Measurements from ENCODE around the gene CDCA4. TPM values are rescaled to one million over a fixed set of nuclear protein-coding genes. Genes with fewer than 3 reads are reported as not detected.

Gene CDCA4
- total and polyA plus RNA-seq, 4 experiments from 2014 or later = 17.1 to 20.9 (median 18.9) TPM

DNA sequence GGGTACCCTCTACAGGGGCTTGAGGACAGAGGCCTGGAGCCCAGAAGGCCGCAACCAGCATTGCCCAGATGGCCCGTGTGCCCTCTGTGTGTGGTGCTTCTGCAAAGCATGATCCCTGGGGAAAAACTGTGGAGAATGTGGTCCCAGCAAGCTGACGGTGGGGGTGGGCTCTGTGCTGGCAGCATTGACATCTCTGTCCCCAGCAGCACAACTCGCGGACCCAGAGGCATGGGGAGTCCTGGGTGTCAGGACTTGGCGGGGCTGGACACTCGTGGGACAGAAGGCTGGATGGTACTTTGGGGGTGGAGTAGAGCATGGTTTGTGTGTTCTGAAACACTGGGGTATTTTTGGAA is 31.0 kb downstream of the CDCA4 start:
- Mint-ChIP-seq H3K4me1 (peaks cover 0 to 9% (median 2%) of the 10 kb centered on the region in 4 donors), H3K4me3 (no peak overlapping the region), H3K27me3 (peaks cover 2 to 3% of the 10 kb centered on the region in 2 donors), H3K27ac (peak overlapping the region in 1 of 7 donors; percentile 44), H3K36me3 (no peaks in the 10 kb centered on the region), H3K9me3 (peaks cover 0 to 1% (median 0%) of the 10 kb centered on the region in 8 donors)
- CTCF ChIA-PET (ENCODE audit: partially characterized antibody) = no interaction called here
- no peak overlapping the region for H3K27ac ChIP-seq (ENCODE audit: low read depth, low read length)
- H3K36me3 ChIP-seq (ENCODE audit: insufficient read depth, low read length) = no peaks in the 10 kb centered on the region
- H3K4me3 ChIP-seq (ENCODE audit: low read length in 2 of 2) = no peak overlapping the region
- DNase-seq = no peak
- intact Hi-C loops (cut with micrococcal nuclease) = no loop called here
- no peaks in the 10 kb centered on the region for H3K27me3 ChIP-seq (ENCODE audit: insufficient read depth, low read length)
- H3K4me1 ChIP-seq (ENCODE audit: insufficient read depth, low read length) = peaks cover 8% of the 10 kb centered on the region
- no peaks in the 10 kb centered on the region for H3K9me3 ChIP-seq (ENCODE audit: control insufficient read depth in 1 of 2, low read length in 2 of 2)
- POLR2A ChIA-PET (ENCODE audit: partially characterized antibody) = no interaction called here

DNA sequence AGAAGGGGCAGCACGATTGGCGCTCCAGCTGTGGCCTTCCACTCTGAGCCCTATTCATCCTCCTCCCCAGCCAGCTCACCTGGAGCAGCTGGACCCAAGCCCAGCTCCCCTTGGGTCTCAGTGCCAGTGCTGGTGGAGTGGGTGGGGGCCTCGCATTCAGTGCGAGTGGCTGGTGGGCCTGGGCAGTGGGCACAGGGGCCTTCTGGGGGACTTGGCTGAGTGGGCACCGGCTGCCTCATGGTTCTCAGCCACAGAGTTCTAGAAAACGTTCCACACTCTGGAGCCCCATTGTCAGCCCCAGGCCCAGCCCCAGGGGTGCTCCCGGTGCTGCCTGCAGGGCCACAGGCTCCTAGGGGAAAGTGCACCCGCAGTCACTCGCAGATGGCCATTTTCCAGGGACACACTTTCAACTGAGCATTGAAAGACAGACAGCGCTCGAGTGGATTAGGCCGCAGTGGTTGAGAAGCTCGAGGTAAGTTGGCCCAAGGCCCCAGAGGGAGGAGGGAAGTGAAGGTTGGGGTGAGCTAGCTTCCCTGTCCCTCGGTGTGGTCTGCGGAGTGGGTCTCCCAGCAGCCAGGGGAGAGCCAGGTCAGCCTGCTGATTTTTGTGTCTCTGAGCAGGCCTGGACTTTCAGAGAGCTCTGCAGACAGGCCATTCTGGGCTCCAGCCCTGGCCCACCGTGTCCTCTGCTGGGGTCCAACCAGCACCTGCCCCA is 31.5 kb downstream of the CDCA4 start:
- no peaks in the 10 kb centered on the region for H3K36me3 Mint-ChIP-seq
- Histone ChIP-seq H3K4me3 (ENCODE audit: low read length in 2 of 2) (no peak overlapping the region), H3K9me3 (ENCODE audit: control insufficient read depth in 1 of 2, low read length in 2 of 2) (no peaks in the 10 kb centered on the region), H3K4me1 (ENCODE audit: insufficient read depth, low read length) (peaks cover 8% of the 10 kb centered on the region), H3K27me3 (ENCODE audit: insufficient read depth, low read length) (no peaks in the 10 kb centered on the region), H3K36me3 (ENCODE audit: insufficient read depth, low read length) (no peaks in the 10 kb centered on the region), H3K27ac (ENCODE audit: low read depth, low read length) (no peak overlapping the region)
- H3K4me1 Mint-ChIP-seq = peaks cover 0 to 13% (median 2%) of the 10 kb centered on the region in 4 donors
- intact Hi-C loops (cut with micrococcal nuclease) = no loop called here
- H3K27ac Mint-ChIP-seq = peak overlapping the region in 1 of 7 donors; percentile 44
- H3K4me3 Mint-ChIP-seq = no peak overlapping the region
- DNase-seq = no peak
- peaks cover 2 to 3% of the 10 kb centered on the region in 2 donors for H3K27me3 Mint-ChIP-seq
- POLR2A ChIA-PET (ENCODE audit: partially characterized antibody) = interaction anchor here (0.9 kb wide), 1 partner anchor 31 kb away, joined by 3 read pairs; the partner anchor contains the start of gene CDCA4
- CTCF ChIA-PET (ENCODE audit: partially characterized antibody) = no interaction called here
- peaks cover 0 to 1% (median 0%) of the 10 kb centered on the region in 8 donors for H3K9me3 Mint-ChIP-seq

DNA sequence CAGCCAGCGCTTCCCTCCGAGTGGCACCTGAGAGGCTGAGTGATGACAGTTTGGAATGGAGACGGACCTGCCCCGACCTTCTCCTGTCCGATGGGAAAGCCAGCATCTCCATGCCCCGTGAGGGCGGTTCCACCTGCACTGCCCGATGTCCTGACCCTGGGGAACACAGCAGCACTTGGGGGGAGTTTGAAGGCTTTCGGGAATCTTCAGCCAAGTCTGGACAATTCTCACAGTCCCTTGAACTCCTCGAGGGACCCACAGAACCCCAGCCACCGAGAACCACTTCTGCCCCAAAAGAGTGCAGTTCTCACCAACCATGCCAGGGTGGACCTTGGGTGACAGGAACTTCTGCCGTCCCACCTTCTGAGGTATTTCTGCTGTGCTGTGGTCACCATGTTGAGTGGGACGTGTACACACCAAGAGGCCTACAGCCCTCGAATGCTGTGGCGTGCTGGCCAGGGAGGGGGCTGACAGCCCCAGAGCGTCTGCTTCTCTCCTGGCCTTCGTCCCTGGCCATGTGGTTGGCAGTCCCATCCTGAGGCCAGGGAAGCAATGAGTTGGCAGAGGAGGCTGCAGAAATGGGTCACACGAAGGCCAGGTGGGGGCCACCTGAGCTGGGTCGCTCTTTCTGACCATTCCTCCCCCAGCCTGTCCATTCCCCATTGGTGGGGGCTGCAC is 34.3 kb downstream of the CDCA4 start:
- no peaks in the 10 kb centered on the region for H3K27me3 ChIP-seq (ENCODE audit: insufficient read depth, low read length)
- peak overlapping the region; percentile 61 for H3K27ac ChIP-seq (ENCODE audit: low read depth, low read length)
- H3K4me3 ChIP-seq (ENCODE audit: low read length in 2 of 2) = peak overlapping the region in 1 of 2 donors; percentile 52
- H3K36me3 ChIP-seq (ENCODE audit: insufficient read depth, low read length) = no peaks in the 10 kb centered on the region
- H3K9me3 ChIP-seq (ENCODE audit: control insufficient read depth in 1 of 2, low read length in 2 of 2) = no peaks in the 10 kb centered on the region
- peak overlapping the region; percentile 31 to 82 (median 74) for H3K4me3 Mint-ChIP-seq
- peaks cover 0 to 1% (median 0%) of the 10 kb centered on the region in 8 donors for H3K9me3 Mint-ChIP-seq
- no peaks in the 10 kb centered on the region for H3K36me3 Mint-ChIP-seq
- peaks cover 2 to 3% of the 10 kb centered on the region in 2 donors for H3K27me3 Mint-ChIP-seq
- intact Hi-C loops (cut with micrococcal nuclease) = no loop called here
- H3K4me1 Mint-ChIP-seq = peaks cover 0 to 10% (median 3%) of the 10 kb centered on the region in 4 donors
- DNase-seq = peak in 1 of 5 donors; percentile 26
- CTCF ChIA-PET (ENCODE audit: partially characterized antibody) = no interaction called here
- H3K27ac Mint-ChIP-seq = peak overlapping the region; percentile 42 to 97 (median 84)
- POLR2A ChIA-PET (ENCODE audit: partially characterized antibody) = interaction anchor here (2.5 kb wide), 1 partner anchor 79 kb away, joined by 19 read pairs; the partner anchor contains the start of gene GPR132
- peaks cover 8% of the 10 kb centered on the region for H3K4me1 ChIP-seq (ENCODE audit: insufficient read depth, low read length)

DNA sequence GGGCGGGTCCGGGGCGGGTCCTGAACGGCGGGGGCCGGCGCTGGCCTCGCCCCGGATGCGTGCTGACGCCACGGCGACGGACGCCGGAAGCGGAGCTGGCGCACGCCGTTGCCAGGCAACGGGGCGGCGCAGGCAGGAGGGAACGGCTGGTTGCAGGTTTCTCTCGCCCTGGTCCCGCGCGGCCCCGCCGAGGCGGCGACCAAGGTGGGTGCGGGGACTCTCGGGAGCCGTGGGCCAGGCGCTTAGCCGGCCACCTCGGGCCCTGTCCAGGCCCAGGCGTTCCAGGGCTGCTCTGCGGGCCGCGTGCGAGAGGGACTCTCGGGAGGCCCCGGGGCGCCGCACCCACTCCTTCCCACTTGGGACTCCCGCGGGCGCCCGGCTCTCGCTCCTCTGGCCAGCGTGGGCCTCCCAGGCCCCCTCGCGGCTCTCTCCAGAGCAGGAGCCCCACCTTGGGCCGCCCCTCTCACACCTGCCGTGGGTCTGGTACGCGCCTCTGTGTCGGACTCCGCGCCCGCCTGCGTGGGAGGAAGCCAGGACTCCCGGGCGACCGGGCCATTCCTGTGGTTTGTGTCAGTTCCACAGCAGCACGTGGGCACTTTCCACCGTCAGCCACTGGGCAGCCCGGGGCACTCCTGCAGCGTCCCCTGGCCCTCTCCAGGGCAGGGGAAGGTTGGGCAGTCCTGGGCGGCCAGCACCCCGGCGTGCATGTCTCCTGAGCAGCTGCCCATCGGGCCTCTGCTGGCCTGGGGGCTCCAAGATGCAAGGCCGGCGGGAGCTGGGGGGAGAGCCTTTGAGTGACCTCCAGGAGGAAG is 35.0 kb downstream of the CDCA4 start, which contains the start of gene CLBA1:
Gene CLBA1 (plus strand): TSS at position 114 of the 812 bp plus-strand sequence. CDS start 644 bp downstream, at position 758.
- Histone ChIP-seq H3K27ac (ENCODE audit: low read depth, low read length) (peak within 1 kb of the TSS; percentile 61), H3K4me3 (ENCODE audit: low read length in 2 of 2) (peak within 1 kb of the TSS in 1 of 2 donors; percentile 52), H3K27me3 (ENCODE audit: insufficient read depth, low read length) (no peaks in the 10 kb centered on the region), H3K4me1 (ENCODE audit: insufficient read depth, low read length) (peaks cover 8% of the 10 kb centered on the region), H3K9me3 (ENCODE audit: control insufficient read depth in 1 of 2, low read length in 2 of 2) (no peaks in the 10 kb centered on the region), H3K36me3 (ENCODE audit: insufficient read depth, low read length) (no peaks in the 10 kb centered on the region)
- ChIA-PET POLR2A (ENCODE audit: partially characterized antibody) (interaction anchor here (0.7 to 3.0 kb wide), 9 partner anchors 9 to 102 kb away, joined by 3 to 32 read pairs (median 4); partner anchors contain the start of genes CDCA4 and GPR132), CTCF (ENCODE audit: partially characterized antibody) (interaction anchor here (2.7 to 2.9 kb wide), 2 partner anchors 34 to 59 kb away, joined by 13 to 27 read pairs; partner anchors contain the start of gene CDCA4)
- H3K4me1 Mint-ChIP-seq = peaks cover 0 to 10% (median 3%) of the 10 kb centered on the region in 4 donors
- DNase-seq = peak; percentile 86 to 92 (median 90)
- peak within 1 kb of the TSS; percentile 81 to 92 (median 88) for H3K27ac Mint-ChIP-seq
- H3K9me3 Mint-ChIP-seq = peaks cover 0 to 1% (median 0%) of the 10 kb centered on the region in 8 donors
- peak within 1 kb of the TSS; percentile 67 to 83 (median 79) for H3K4me3 Mint-ChIP-seq
- intact Hi-C loops (cut with micrococcal nuclease) = loop anchor here (1.0 kb wide), 1 partner anchor 35 kb away; the partner anchor contains the start of gene CDCA4
- H3K27me3 Mint-ChIP-seq = peaks cover 2 to 3% of the 10 kb centered on the region in 2 donors
- no peaks in the 10 kb centered on the region for H3K36me3 Mint-ChIP-seq

DNA sequence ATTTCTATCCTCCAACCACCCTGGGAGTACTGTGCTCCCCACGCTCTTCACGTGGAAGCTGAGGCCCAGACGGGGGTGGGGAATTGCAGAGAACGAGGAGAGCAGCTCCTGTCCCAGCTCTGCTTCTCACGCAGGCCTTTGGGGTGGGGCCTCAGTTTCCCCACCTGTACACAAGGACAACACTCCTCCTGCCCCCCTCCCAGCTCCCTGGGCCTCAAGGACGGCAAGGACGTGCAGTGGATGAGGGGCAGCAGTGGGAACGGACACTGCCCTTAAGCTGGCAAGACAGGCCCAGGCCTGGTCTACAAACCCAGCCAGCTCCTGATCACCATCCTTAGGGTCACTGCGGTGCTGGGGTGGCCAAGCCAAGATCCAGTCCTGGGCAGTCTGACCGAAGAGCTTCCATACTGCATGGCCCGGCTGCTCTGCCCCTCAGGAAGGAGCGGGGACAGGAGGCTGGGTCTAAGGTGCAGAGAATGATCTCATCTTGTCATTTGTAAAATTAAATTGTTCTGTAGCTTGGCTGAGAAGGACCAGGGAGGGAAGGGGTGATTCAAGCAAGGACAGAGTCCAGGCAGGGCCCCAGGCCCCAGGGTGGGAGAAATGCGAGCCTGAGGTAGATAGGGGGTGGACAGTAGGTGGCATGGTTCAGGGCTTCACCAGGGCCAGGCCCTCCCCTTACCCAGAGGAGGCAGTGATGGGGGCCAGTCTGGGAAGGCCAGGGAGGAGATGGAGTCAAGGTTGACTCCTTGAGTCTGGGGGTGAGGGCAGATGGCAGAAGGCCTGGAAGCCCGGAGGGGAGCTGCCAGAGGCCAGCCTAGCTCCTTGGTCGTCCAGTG is 36.6 kb downstream of the CDCA4 start:
- POLR2A ChIA-PET (ENCODE audit: partially characterized antibody) = interaction anchor here (0.9 to 3.0 kb wide), 6 partner anchors 15 to 183 kb away, joined by 3 to 32 read pairs (median 12); partner anchors contain the start of genes CDCA4, GPR132 and ZBTB42

DNA sequence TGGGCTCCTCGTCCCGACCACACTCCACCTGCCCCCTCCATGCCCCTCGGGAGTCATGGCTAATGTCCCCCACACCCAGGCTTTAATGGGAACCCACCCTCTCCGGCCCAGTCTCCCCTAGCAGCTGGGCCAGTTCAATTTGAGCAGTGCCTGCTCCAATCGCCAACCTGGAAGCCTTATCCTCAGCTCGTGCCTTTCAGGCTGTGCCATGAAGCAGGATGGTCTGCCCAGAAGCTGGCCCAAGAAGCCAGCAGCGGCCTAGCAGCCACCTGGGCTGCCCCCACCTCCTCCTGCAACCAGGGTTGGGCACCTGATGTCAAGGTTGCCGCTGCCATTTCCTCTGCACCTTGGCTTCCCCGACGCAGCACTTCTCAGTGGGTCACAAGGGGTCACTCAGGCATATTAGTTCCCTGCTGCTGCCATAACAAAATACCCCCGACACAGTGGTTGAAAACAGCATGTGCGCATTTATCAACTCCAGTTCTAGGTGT is 37.6 kb downstream of the CDCA4 start:
- Histone ChIP-seq H3K4me3 (ENCODE audit: low read length in 2 of 2) (no peak overlapping the region), H3K4me1 (ENCODE audit: insufficient read depth, low read length) (peaks cover 12% of the 10 kb centered on the region), H3K27me3 (ENCODE audit: insufficient read depth, low read length) (no peaks in the 10 kb centered on the region), H3K9me3 (ENCODE audit: control insufficient read depth in 1 of 2, low read length in 2 of 2) (no peaks in the 10 kb centered on the region), H3K36me3 (ENCODE audit: insufficient read depth, low read length) (no peaks in the 10 kb centered on the region), H3K27ac (ENCODE audit: low read depth, low read length) (no peak overlapping the region)
- Mint-ChIP-seq H3K4me3 (peak overlapping the region in 1 of 8 donors; percentile 33), H3K9me3 (peaks cover 0 to 3% (median 0%) of the 10 kb centered on the region in 8 donors), H3K4me1 (peaks cover 0 to 15% (median 6%) of the 10 kb centered on the region in 4 donors), H3K36me3 (no peaks in the 10 kb centered on the region), H3K27me3 (peaks cover 4 to 11% of the 10 kb centered on the region in 2 donors), H3K27ac (peak overlapping the region; percentile 65 to 89 (median 74))
- intact Hi-C loops (cut with micrococcal nuclease) = no loop called here
- CTCF ChIA-PET (ENCODE audit: partially characterized antibody) = interaction anchor here (2.4 to 2.9 kb wide), 3 partner anchors 37 to 62 kb away, joined by 13 to 27 read pairs (median 15); partner anchors contain the start of gene CDCA4
- POLR2A ChIA-PET (ENCODE audit: partially characterized antibody) = interaction anchor here (1.0 to 3.0 kb wide), 3 partner anchors 37 to 182 kb away, joined by 3 to 32 read pairs (median 26); partner anchors contain the start of genes CDCA4 and ZBTB42
- peak in 1 of 5 donors; percentile 12 for DNase-seq

More for the DNA sequence above, 36.6 kb downstream of the CDCA4 start:
- Mint-ChIP-seq H3K4me1 (peaks cover 0 to 12% (median 6%) of the 10 kb centered on the region in 4 donors), H3K4me3 (peak overlapping the region; percentile 59 to 80 (median 74)), H3K27me3 (peaks cover 2 to 8% of the 10 kb centered on the region in 2 donors), H3K27ac (peak overlapping the region; percentile 69 to 92 (median 88)), H3K36me3 (no peaks in the 10 kb centered on the region), H3K9me3 (peaks cover 0 to 1% (median 0%) of the 10 kb centered on the region in 8 donors)
- peak in 1 of 5 donors; percentile 24 for DNase-seq
- Histone ChIP-seq H3K4me3 (ENCODE audit: low read length in 2 of 2) (no peak overlapping the region), H3K9me3 (ENCODE audit: control insufficient read depth in 1 of 2, low read length in 2 of 2) (no peaks in the 10 kb centered on the region), H3K36me3 (ENCODE audit: insufficient read depth, low read length) (no peaks in the 10 kb centered on the region), H3K27ac (ENCODE audit: low read depth, low read length) (no peak overlapping the region), H3K27me3 (ENCODE audit: insufficient read depth, low read length) (no peaks in the 10 kb centered on the region), H3K4me1 (ENCODE audit: insufficient read depth, low read length) (peaks cover 8% of the 10 kb centered on the region)
- intact Hi-C loops (cut with micrococcal nuclease) = no loop called here
- CTCF ChIA-PET (ENCODE audit: partially characterized antibody) = interaction anchor here (0.9 to 2.9 kb wide), 5 partner anchors 9 to 81 kb away, joined by 3 to 27 read pairs (median 4); partner anchors contain the start of genes CDCA4 and GPR132

All from CD4-positive, alpha-beta memory T cell (primary cell).